DMS53 treated with DMSO at 0.1 percent for 48 hours (cell line): ENCODE measurements around the gene CLDN6.
A peak's percentile ranks its signal among the peaks of the same experiment; 100 is the strongest.

ENCODE experiments used
- DNase-seq: peaks from one replicate; lab custom pipeline; 2025; ENCODE audit not compliant: unreplicated experiment; lab: John Stamatoyannopoulos, UW

Gene CLDN6

DNA sequence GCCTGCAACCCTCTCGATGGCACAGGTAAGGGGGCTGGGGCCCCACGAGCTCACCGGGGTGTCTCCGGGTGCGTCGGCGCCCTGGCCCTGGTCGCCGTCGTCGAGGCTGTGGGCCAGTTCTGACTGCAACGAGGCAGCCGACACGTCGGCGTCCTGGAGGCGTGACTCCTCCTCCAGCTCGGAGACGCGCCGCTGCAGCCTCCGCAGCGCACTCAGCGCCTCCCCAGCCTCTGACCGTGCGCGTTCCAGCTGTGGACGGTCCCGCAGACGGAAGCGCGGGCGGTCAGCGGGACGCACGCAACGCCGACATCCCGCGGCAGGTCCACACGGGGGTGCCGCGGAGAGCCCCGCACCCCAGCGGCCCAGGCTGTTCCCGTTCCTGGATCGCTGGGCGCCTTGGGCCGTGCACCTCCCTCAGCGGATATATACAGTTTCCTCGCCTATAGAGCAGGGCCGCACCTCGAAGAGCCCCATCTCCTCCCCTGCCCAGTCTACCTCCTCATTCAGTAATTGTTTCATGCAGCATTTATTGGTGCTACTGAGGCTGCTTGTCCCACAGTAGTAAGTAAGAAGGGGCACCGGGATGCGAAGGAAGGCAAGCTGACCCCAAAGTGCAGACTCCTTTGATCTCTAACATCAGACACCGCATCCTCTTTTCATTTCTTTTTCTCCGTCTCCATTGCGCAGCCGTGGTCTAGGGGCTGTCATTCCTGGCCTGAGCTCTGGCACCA lies 11.7 kb upstream of the CLDN6 start:
- DNase-seq, result no peak

DNA sequence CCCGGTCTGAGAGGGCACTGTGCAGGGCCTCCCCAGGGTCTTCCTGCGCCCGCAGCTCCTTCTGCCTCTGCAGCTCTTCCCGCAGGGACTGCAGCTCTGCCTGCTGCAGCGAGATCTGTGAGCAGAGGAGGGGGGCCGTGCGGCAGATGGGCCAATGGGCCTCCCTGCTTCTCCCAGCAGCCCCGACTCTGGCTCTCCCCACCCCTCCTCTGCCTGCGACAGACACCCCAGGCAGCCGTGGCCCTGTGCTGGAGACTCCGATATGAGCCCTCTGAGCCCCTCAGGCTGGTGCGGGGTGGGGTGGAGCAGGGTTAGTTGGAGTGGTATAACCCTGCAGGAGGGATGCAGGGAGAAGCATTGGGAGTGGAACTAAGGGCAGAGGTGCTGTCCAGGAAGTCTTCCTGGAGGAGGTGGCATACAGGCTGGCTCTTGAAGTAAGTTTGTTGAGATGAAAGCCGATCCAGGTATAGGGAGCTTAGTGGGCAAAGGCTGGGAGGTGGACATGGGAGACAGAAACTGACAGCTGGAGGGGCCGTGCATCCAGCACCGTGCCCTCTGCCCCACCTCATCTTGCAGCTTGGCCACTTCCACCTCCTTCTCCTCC lies 10.8 kb upstream of the CLDN6 start:
- DNase-seq, result no peak

DNA sequence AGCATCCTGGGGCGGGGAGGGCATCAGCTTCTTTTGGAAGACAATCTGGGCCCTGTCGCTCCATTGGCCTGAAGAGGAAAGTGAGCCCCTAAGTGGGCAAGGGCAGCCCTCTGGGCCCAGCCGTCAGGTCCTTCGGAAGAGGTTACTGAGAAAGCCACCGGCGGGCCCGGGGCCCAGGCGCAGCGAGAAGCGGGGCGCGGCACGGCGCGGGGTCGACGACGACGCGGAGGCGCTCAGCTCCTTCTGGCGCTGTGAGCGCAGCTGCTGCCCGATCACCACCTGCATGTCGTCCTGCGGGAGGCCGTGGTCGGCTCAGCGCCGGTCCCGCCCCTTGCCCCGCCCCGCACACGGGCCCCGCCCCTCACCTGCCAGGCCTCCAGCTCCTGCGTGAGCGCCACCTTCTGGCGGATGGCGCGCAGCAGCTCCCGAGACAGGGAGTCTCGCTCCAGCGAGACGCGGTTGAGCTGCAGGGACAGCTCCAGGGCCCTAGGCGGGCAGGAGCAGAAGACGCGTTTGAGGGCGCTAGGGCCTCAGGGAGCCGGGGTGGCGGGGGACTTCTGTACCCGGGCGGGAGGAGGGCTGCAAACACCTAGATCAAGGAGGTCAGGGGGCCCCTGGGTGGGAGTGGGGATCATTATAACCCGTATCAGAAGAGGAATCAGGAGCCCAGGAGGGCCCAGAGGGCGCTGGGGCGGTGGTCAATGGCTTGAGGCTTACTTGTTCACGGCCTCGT lies 10.2 kb upstream of the CLDN6 start:
- peak; percentile 53 for DNase-seq

DNA sequence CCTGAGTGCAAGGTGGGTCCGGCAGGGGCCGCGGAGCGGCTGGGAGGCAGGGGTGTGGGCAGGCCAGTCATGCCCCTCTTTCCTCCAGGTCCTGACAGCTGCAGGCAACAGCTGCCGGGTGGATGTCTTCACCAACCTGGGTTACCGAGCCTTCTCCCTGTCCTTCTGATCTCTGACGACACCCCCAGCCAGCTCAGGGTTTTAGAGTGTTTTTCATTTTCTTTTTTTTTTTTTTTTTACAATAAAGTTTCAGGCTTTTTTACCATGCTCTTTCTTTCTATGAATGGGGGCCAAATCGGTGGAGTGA lies 9.5 kb upstream of the CLDN6 start:
- no peak for DNase-seq

DNA sequence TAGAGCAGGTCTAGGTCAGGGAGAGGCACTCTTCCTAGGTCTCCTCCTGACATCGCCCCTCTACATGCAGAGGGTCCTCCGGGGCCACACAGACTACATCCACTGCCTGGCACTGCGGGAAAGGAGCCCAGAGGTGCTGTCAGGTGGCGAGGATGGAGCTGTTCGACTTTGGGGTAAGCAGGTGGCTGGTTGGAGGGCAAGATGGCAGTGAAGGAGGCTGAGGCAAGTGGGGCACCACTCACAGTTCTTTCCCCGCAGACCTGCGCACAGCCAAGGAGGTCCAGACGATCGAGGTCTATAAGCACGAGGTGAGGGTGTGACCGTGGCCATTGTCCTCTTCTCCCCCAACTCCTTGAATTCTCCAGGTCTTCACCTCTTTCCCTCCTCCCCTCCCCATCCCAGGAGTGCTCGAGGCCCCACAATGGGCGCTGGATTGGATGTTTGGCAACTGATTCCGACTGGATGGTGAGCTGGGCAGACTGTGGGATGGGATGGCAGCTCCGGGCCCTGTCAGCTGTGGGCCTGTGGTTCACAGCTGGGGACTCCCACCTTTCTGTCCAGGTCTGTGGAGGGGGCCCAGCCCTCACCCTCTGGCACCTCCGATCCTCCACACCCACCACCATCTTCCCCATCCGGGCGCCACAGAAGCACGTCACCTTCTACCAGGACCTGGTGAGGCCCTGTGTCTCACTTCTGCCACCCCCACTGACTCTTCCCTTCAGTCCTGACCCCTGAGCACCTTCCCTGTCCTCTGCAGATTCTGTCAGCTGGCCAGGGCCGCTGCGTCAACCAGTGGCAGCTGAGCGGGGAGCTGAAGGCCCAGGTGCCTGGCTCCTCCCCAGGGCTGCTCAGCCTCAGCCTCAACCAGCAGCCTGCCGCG lies 8.9 kb upstream of the CLDN6 start:
- no peak for DNase-seq

DNA sequence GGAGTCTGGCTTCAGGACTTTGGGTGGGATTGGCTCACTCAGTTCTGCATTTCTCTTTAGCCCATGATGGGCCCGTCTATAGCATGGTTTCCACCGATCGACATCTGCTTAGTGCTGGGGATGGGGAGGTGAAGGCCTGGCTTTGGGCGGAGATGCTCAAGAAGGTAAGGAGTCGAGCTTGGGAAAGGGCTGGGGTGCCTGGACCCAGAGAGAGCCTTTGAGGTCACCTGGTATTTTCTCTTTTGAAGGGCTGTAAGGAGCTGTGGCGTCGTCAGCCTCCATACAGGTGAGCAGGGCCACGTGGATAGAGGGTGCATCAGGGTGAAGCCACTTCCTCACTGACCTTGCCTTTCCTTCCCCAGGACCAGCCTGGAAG lies 8.0 kb upstream of the CLDN6 start:
- DNase-seq, result no peak

DNA sequence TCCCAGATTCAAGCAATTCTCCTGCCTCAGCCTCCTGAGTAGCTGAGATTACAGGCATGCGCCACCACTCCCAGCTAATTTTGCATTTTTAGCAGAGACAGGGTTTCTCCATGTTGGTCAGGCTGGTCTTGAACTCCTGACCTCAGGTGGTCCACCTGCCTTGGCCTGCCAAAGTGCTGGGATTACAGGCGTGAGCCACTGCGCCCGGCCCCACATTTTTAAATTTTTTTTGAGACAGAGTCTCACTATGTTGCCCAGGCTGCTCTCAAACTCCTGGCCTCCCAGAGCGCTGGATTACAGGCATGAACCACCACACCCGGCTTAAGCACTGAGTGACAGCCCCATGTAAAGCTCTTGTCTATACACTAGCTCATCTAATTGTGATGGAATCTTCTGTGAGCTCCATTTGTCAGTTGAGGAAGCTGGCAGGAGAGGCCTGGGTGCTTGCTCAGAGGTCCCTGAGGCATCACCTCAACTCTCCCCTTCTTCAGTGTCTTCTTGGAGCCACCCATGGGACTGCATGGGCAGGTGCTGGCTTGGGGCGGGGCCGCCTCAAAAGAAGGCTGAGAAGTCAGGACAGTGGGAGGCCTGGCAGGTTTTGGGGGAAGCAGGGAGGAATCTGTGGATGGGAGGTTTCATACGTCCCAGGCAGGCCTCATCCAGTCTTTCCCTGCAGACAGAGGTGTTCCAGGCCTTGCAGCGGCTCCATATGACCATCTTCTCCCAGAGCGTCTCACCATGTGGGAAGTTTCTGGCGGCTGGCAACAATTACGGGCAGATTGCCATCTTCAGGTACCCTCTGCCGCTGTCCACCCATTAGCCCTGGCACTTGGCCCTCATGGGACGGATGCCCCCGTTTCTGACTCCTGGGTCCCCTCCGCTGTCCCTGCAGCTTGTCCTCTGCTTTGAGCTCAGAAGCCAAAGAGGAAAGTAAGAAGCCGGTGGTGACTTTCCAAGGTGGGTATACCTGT lies 7.3 kb upstream of the CLDN6 start:
- DNase-seq, result no peak

DNA sequence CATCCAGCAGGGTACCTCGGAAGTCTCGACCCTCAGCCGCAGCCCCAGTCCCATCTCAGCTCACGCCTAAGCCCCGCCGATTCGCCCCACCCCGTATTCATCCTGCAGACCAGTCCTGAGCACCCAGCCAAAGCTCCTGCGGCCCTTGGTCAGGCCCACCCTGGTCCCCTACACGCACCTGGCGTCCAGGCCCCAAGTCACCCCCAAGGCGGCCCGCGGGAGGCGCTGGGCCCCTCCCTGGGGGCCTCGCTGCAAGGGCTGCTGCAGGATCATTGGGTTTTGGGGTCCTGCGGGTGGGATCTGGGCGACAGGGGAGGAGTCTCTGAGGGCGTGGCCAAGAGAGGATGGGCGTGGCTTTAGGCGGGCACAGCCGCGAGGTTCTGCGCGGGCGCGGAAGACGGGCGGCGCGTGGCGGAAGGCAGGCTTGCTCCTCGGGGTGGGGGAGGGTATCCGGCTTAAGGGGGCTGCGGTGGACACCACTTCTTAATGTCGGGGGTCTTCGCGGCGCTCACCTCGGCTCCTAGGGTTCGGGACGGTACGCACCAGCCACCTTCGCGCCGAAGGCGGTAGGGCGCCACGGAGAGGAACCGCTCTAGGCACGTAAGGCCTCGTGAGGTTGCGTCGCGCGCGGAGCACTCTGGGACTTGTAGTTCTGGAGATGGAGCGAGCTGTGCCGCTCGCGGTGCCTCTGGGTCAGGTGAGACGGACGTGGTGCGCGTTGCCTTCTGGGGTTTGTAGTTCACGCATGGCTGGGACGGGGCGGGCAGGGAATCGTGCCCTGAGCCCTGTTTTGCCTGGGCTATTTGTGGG lies 5.9 kb upstream of the CLDN6 start, which contains the start of the genes HCFC1R1 and THOC6:
Gene HCFC1R1, minus strand, starts transcription at position 274 of the 810 bp plus-strand sequence. Its CDS starts 1 bp downstream, at position 273.
Gene THOC6, plus strand, starts transcription at position 367 of the 810 bp plus-strand sequence. Its CDS starts 292 bp downstream, at position 659.
- DNase-seq, result peak; percentile 90

DNA sequence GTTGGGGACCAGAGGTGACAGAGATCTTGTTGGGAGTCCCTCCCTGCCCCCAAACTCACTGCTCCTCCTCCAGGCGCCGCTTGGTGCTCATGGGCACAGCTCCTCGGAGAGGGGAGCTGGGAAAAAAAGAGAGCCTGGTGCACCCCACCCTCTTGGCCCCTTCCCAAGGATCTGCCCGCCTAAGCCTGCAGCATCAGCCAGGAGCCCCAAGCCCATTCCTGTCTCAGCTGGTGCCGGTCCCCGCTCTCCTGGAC lies 5.4 kb upstream of the CLDN6 start:
- no peak for DNase-seq

DNA sequence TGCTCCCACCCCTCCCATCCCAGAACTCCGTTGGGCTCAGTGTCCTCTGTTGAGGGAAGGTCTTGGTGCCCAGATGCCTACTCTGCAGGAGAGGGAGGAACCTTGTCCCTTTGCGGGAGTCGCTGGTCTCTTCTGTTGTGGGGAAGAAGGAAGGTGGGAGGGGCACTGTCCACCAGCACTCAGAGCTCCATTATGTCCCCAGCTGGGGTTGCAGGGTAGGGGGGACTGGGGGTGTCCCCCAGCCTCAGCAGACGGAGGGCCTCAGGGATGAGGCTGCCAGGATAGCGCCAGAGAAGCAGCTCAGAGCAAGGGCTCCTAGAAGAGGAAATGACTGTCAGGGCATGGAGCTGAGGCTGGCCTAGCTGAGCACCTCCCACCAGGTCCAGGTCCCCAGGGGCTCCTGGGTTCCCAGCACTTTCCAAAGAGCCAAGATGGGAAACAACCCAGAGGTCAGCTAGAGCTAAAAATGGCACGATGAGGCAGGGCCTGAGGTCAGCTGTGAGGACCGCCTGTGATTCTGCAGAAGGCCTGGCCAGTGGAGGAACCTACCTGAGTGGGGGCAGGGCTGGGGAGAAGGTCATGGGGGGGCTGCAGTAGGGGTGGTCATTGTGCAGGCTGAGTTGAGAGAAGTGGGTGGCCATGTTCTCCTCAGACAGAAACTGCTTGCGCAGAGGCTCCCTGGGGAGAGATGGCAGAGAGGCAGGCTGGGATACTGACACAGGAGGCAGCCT lies 4.9 kb upstream of the CLDN6 start:
- DNase-seq, result no peak

DNA sequence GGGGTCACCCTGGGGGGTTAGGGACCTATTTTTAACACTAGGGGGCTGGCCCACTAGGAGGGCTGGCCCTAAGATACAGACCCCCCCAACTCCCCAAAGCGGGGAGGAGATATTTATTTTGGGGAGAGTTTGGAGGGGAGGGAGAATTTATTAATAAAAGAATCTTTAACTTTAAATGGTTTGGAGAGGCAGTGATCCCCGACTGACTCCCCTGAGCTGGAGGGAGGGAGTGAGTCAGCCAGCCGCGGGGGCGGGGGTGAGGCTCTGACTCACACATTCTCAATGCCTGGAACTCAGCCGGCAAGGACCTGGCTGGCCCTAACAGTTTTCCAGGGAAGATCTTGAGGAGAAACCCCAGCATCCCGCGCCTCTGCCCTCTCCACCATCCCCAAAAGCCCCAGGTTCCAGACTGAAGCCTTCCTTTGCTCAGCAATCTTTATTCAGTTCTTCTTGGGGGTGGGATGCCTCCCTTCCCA lies 4.3 kb upstream of the CLDN6 start:
- peak; percentile 48 for DNase-seq

DNA sequence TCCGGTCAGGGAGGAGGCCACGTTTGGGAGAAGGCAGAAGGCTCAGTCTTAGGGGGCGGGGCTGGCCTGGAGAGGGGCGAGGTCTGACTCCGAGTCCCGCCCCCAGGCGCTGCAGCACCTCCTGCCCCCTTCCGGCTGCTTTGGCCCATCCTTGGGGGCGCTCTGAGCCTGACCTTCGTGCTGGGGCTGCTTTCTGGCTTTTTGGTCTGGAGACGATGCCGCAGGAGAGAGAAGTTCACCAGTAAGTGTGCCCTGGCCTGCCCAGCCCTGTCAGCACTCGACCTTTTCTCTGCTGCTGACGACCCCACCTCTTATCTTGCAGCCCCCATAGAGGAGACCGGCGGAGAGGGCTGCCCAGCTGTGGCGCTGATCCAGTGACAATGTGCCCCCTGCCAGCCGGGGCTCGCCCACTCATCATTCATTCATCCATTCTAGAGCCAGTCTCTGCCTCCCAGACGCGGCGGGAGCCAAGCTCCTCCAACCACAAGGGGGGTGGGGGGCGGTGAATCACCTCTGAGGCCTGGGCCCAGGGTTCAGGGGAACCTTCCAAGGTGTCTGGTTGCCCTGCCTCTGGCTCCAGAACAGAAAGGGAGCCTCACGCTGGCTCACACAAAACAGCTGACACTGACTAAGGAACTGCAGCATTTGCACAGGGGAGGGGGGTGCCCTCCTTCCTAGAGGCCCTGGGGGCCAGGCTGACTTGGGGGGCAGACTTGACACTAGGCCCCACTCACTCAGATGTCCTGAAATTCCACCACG lies 3.6 kb upstream of the CLDN6 start:
- DNase-seq, result peak; percentile 39

DNA sequence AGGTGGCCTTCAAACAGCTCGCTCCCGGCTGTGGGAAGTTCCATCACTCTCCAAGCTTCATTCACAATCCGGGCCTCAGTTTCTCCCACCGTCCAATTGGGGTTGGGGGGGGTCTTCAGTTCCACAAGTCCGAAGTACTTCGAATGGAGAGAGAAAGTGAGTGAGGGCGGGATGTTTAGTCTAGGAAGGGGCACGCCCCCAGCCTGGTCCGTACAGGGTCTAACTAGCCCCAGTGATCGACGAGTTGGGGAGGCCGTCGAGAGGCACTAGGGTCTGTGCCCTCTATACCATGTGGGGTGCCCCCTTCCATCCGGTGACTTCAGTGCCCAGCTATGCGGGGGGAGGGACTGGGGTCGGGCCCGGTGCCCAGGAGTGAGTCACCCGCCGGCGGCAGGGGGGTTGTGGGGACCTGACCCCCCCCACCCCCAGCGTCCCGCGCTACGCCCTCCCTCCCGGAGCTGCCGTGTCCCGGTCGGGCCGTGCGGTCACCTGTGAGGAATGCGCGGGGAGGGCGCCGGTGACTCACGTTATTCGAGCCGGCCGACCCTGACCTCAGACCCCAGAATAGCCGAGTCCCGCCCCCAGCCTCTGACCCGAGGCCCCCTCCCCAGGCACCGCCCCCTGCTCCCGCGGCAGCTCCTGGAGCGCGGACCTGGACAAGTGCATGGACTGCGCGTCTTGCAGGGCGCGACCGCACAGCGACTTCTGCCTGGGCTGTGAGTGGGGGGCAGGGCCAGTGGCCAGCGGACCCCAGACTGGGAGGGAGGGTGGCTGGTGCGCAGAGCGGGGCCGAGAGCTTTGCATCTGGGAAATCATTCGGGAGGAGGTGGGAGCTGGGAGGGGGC lies 2.8 kb upstream of the CLDN6 start:
- no peak for DNase-seq

DNA sequence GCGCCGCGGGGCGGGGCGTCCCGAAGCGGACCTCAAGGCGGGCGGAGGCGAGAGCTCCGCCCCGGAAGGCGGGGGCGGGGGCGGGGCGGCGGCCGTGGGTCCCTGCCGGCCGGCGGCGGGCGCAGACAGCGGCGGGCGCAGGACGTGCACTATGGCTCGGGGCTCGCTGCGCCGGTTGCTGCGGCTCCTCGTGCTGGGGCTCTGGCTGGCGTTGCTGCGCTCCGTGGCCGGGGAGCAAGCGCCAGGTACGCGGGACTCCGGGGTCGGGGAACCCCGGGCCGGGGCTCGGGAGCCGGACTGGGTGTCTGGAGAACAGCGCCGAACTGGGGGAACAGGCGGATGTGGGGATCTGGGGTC lies 2.2 kb upstream of the CLDN6 start, which contains the start of gene TNFRSF12A:
Gene TNFRSF12A, plus strand, starts transcription at position 122 of the 357 bp plus-strand sequence. Its CDS starts 30 bp downstream, at position 152.
- DNase-seq, result peak; percentile 45

DNA sequence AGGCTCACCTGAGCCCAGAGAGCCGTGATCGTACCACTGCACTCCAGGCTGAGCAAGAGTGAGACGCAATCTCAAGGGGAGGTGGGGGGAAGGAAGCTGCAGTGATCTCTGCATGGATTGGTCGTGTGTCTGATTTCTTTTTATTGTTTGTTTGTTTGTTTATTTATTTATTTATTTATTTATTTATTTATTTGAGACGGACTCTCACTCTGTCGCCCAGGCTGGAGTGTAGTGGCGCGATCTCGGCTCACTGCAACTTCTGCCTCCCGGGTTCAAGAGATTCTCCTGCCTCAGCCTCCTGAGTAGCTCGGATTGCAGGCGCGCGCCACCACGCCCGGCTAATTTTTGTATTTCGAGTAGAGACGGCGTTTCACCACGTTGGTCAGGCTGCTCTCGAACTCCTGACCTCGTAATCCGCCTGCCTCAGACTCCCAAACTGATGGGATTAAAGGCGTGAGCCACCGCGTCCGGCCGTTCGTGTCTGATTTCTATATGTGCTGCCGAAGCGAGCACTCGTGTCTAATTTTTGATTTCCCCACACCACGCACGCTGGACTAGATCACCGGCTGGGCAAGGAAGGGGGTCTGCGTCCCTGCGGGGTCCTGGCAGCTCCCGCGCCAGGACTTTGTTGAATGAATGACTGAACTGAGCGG lies 1.7 kb upstream of the CLDN6 start:
- no peak for DNase-seq

DNA sequence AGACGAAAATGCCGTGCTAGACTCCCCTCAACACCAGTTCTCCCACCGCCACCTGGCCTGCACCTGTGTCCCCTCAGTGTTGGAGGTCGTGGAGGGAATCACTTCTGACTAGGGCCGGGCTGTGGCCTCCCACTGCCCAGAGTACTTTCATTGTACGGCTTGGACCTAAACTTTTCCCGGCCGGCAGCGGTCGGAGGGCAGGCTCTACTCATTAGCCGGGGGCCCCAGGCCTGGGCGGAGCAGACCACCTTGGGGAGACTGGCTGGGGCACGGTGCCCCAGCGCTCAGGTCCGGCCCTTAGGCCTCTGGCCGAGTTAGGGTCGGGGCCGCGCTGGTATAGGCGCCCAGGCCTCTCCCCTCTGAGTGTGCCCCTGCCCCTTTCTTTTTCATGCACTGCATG lies 639 bp downstream of the CLDN6 start:
- DNase-seq, result no peak
